ENCODE measurements around the gene PLCB4. TPM values are rescaled to one million over a fixed set of nuclear protein-coding genes. Genes with fewer than 3 reads are reported as not detected.

Gene PLCB4
- polyA plus RNA-seq, 3 donors: not detected

DNA sequence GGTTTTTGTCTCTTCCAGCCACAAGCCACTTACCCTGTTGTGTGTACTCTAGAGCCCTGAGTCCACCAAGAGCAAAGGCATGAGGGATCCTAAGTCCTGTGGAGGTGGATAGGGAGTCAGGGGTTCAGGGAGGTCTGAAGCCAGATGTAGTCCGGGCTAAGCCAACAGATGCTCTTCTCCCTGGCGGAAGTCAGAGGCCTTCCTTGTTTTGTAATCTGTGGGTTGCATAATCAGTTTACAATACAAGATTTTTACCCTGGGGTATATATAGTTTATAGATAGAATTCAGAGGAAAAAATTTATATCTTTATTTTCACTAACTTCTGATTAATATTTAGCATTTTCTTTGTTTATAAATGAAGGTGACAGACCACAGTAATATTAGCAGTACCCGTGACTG, 454.7 kb downstream of the PLCB4 start:
- no peak overlapping the region for H2AFZ ChIP-seq (ENCODE audit: insufficient read depth, low read depth, low read length, poor library complexity, severe bottlenecking)
- H4K20me1 ChIP-seq (ENCODE audit: insufficient read depth, low read length): no peaks in the 10 kb centered on the region
- DNase-seq: peak in 2 of 3 donors; percentile 40 to 59
- H3K27me3 ChIP-seq (ENCODE audit: control insufficient read depth in 2 of 2, insufficient read depth in 2 of 2, low read length in 2 of 2): peaks cover 3% of the 10 kb centered on the region in 2 donors
- no peak overlapping the region for H3K27ac ChIP-seq (ENCODE audit: low read depth in 1 of 2, low read length in 2 of 2)
- no peaks in the 10 kb centered on the region for H3K9me3 ChIP-seq (replicated peaks in 1 of 2; ENCODE audit: control insufficient read depth in 1 of 2, insufficient read depth in 1 of 2, low read length in 2 of 2)
- Mint-ChIP-seq H3K27ac (peak overlapping the region in 3 of 7 donors; percentile 54 to 66 (median 61)), H3K36me3 (peaks cover 12 to 15% of the 10 kb centered on the region in 2 donors), H3K4me1 (peaks cover 6% of the 10 kb centered on the region), H3K9me3 (peaks cover 0 to 1% (median 0%) of the 10 kb centered on the region in 7 donors), H3K27me3 (ENCODE audit: low read depth in 3 of 3) (peaks cover 5 to 9% (median 8%) of the 10 kb centered on the region in 3 donors), H3K4me3 (no peak overlapping the region)
- 0% methylated on average over 1 of the region's 3 CpGs for WGBS (ENCODE audit: insufficient coverage)
- TF ChIP-seq CTCF (IDR thresholded peaks at IDR 0.05): no peak
- intact Hi-C loops (cut with micrococcal nuclease): loop anchor here in 1 of 2 donors (10.0 kb wide), 2 partner anchors 49 to 81 kb away; no protein-coding TSS in a partner anchor
- H3K36me3 ChIP-seq (replicated peaks in 1 of 2; ENCODE audit: control insufficient read depth in 1 of 2, insufficient read depth in 2 of 2, low read length in 2 of 2): peaks cover 0 to 4% of the 10 kb centered on the region in 2 donors
- H3K9ac ChIP-seq (ENCODE audit: insufficient read depth, low read length, poor library complexity, severe bottlenecking): no peak overlapping the region
- no peak overlapping the region for H3K4me2 ChIP-seq (replicated peaks; ENCODE audit: extremely low read depth, low read length, poor library complexity, severe bottlenecking)
- no peaks in the 10 kb centered on the region for H3K79me2 ChIP-seq (ENCODE audit: insufficient read depth, low read length)
- H3K4me1 ChIP-seq (ENCODE audit: control insufficient read depth in 1 of 2, insufficient read depth in 2 of 2, low read length in 2 of 2): peaks cover 8 to 9% of the 10 kb centered on the region in 2 donors
- no peak overlapping the region for H3K4me3 ChIP-seq (replicated peaks in 1 of 3; ENCODE audit: low read depth in 2 of 3, low read length in 3 of 3)

Data from CD14-positive monocyte (primary cell).